MV-4-11 (cell line): ENCODE measurements around the gene LCE2A.
"Not testable (repeated sequence)": the region's sequence is repeated elsewhere in the genome, so short reads cannot be mapped to it uniquely, and the experiment has no call there.

ENCODE experiments used
- DNase-seq: peaks from one replicate; lab custom pipeline; 2025; lab: John Stamatoyannopoulos, UW

LCE2A gene

GRCh38 chr1:152697701-152698600, at the start of gene LCE2A:
Gene LCE2A (plus strand): TSS chr1:152698345. CDS start chr1:152698902, 557 bp downstream.
- no peak for DNase-seq

- peak; percentile 52 for DNase-seq
Measured at GRCh38 chr1:152654110-152654509, 44.0 kb upstream of the LCE2A start.

GRCh38 chr1:152656459-152656858, 41.7 kb upstream of the LCE2A start:
- no peak for DNase-seq

GRCh38 chr1:152657677-152658076, 40.5 kb upstream of the LCE2A start:
- no peak for DNase-seq

- DNase-seq, result no peak
Measured at GRCh38 chr1:152658649-152659048, 39.5 kb upstream of the LCE2A start.

GRCh38 chr1:152663098-152663497, 35.0 kb upstream of the LCE2A start, which contains the start of gene LCE2D:
Gene LCE2D (plus strand): TSS chr1:152663380. CDS start chr1:152664106, 726 bp downstream.
- DNase-seq, result no peak

- DNase-seq, result not testable (repeated sequence)
Measured at GRCh38 chr1:152666171-152666570, 32.0 kb upstream of the LCE2A start.

GRCh38 chr1:152667648-152668047, 30.5 kb upstream of the LCE2A start:
- no peak for DNase-seq

GRCh38 chr1:152673016-152673415, 25.1 kb upstream of the LCE2A start:
- DNase-seq, result no peak

- not testable (repeated sequence) for DNase-seq
Measured at GRCh38 chr1:152674983-152675382, 23.2 kb upstream of the LCE2A start, which contains the start of gene LCE2C. Gene LCE2C (plus strand): TSS chr1:152675279. CDS start chr1:152676016, 737 bp downstream.

- no peak for DNase-seq
Measured at GRCh38 chr1:152679459-152679858, 18.7 kb upstream of the LCE2A start.

- DNase-seq, result no peak
Measured at GRCh38 chr1:152681616-152682015, 16.5 kb upstream of the LCE2A start.

GRCh38 chr1:152683846-152684245, 14.3 kb upstream of the LCE2A start:
- no peak for DNase-seq

GRCh38 chr1:152685823-152686222, 12.3 kb upstream of the LCE2A start, which contains the start of gene LCE2B:
Gene LCE2B (plus strand): TSS chr1:152686123. CDS start chr1:152686844, 721 bp downstream.
- DNase-seq, result not testable (repeated sequence)

GRCh38 chr1:152699746-152700145, 1.6 kb downstream of the LCE2A start:
- DNase-seq, result no peak

- no peak for DNase-seq
Measured at GRCh38 chr1:152707860-152708259, 9.7 kb downstream of the LCE2A start, which contains the start of gene LCE4A. Gene LCE4A (plus strand): TSS chr1:152708160. CDS start chr1:152709076, 916 bp downstream.

GRCh38 chr1:152718238-152718637, 20.1 kb downstream of the LCE2A start:
- no peak for DNase-seq

GRCh38 chr1:152725261-152725660, 27.1 kb downstream of the LCE2A start:
- DNase-seq, result no peak

- no peak for DNase-seq
Measured at GRCh38 chr1:152728986-152729385, 30.8 kb downstream of the LCE2A start.

- DNase-seq, result no peak
Measured at GRCh38 chr1:152735648-152736047, 37.5 kb downstream of the LCE2A start.

- DNase-seq, result no peak
Measured at GRCh38 chr1:152737997-152738396, 39.9 kb downstream of the LCE2A start.

- DNase-seq, result no peak
Measured at GRCh38 chr1:152739841-152740240, 41.7 kb downstream of the LCE2A start.

GRCh38 chr1:152741656-152742055, 43.5 kb downstream of the LCE2A start:
- DNase-seq, result no peak
